HEK293 (cell line): ENCODE results near the gene FCRL1.

Experiments used
- CTCF ChIA-PET: fragments of 350-600 bp; formaldehyde crosslinking; extraction: SDS; loops from one replicate; lab custom pipeline; 2021; ENCODE audit warnings: antibody characterized with exemption; lab: Yijun Ruan, JAX
- POLR2A ChIA-PET: fragments of 300-600 bp; formaldehyde crosslinking; extraction: SDS; loops from one replicate; lab custom pipeline; 2020; ENCODE audit warnings: antibody characterized with exemption, inconsistent platforms; lab: Yijun Ruan, JAX
- H3K27ac ChIP-seq: fragments of 200-500 bp; sonication (Bioruptor generic); 2 replicates; pipeline ENCODE4 v1.5.1; 2014; ENCODE audit warnings: low read depth, low read length, control low read depth, inconsistent platforms; ENCODE audit errors: extremely low read depth
- H3K36me3 ChIP-seq, 2 experiments: fragments of 200-500 bp in 1 of 2; sonication (Bioruptor generic) in 1 of 2; 1 replicate in 1 of 2; 2 replicates in 1 of 2; pipeline ENCODE4 v1.5.1; 2014 to 2017; ENCODE audit warnings: inconsistent platforms in 2 of 2, low read length in 2 of 2; ENCODE audit not compliant: control insufficient read depth in 2 of 2, insufficient read depth in 1 of 2
- H3K4me1 ChIP-seq: fragments of 200-500 bp; sonication (Bioruptor generic); 2 replicates; pipeline ENCODE4 v1.5.1; 2014; ENCODE audit warnings: mild to moderate bottlenecking, low read length, inconsistent platforms; ENCODE audit not compliant: control insufficient read depth, insufficient read depth
- H3K4me3 ChIP-seq: 2 replicates; pipeline ENCODE4 v1.5.1; 2011; ENCODE audit warnings: low read depth, mild to moderate bottlenecking, control low read depth, low read length, moderate library complexity
- H3K9me3 ChIP-seq: fragments of 200-500 bp; sonication (Bioruptor generic); 2 replicates; pipeline ENCODE4 v1.5.1; 2014; ENCODE audit warnings: low read depth, low read length, inconsistent platforms; ENCODE audit not compliant: control insufficient read depth, insufficient read depth
- IKZF3 ChIP-seq: fragments of 450-650 bp; IDR thresholded peaks from 2 replicates; pipeline ENCODE4 v1.5.0; 2018; ENCODE audit warnings: missing biosample characterization, mild to moderate bottlenecking, missing genetic modification characterization, moderate library complexity
- KLF10 ChIP-seq: fragments of 450-650 bp; IDR thresholded peaks from 2 replicates; pipeline ENCODE4 v1.5.1; 2018; ENCODE audit warnings: missing biosample characterization, mild to moderate bottlenecking, missing genetic modification characterization
- KLF16 ChIP-seq: fragments of 450-650 bp; formaldehyde crosslinking; IDR thresholded peaks from 2 replicates; pipeline ENCODE4 v1.5.1; 2017; ENCODE audit warnings: missing biosample characterization, missing genetic modification characterization
- KLF7 ChIP-seq: fragments of 450-650 bp; formaldehyde crosslinking; IDR thresholded peaks from 2 replicates; pipeline ENCODE4 v1.5.1; 2016; ENCODE audit warnings: missing biosample characterization, missing genetic modification characterization, borderline replicate concordance
- SCRT1 ChIP-seq: fragments of 450-650 bp; formaldehyde crosslinking; IDR thresholded peaks from 2 replicates; pipeline ENCODE4 v1.5.1; 2016; ENCODE audit warnings: missing biosample characterization, missing genetic modification characterization, borderline replicate concordance
- TRIM28 ChIP-seq: IDR thresholded peaks from 2 replicates; pipeline ENCODE4 v1.6.1; 2011; ENCODE audit warnings: low read length, control low read depth, borderline replicate concordance
- ZBTB17 ChIP-seq: fragments of 450-650 bp; formaldehyde crosslinking; IDR thresholded peaks from 2 replicates; pipeline ENCODE4 v1.5.1; 2016; ENCODE audit warnings: missing biosample characterization, missing genetic modification characterization
- ZFP69B ChIP-seq: fragments of 450-650 bp; formaldehyde crosslinking; IDR thresholded peaks from 2 replicates; pipeline ENCODE4 v1.5.1; 2016; ENCODE audit warnings: missing biosample characterization, missing genetic modification characterization
- ZNF114 ChIP-seq: fragments of 450-650 bp; formaldehyde crosslinking; IDR thresholded peaks from 2 replicates; pipeline ENCODE4 v1.5.0; 2017; ENCODE audit warnings: missing biosample characterization, missing genetic modification characterization
- ZNF121 ChIP-seq: fragments of 450-650 bp; formaldehyde crosslinking; IDR thresholded peaks from 2 replicates; pipeline ENCODE4 v1.5.1; 2016; ENCODE audit warnings: missing biosample characterization, missing genetic modification characterization
- ZNF2 ChIP-seq: fragments of 450-650 bp; formaldehyde crosslinking; IDR thresholded peaks from 2 replicates; pipeline ENCODE4 v1.5.1; 2016; ENCODE audit warnings: missing biosample characterization, missing genetic modification characterization
- ZNF214 ChIP-seq: fragments of 450-650 bp; formaldehyde crosslinking; IDR thresholded peaks from 2 replicates; pipeline ENCODE4 v1.5.1; 2017; ENCODE audit warnings: missing biosample characterization, mild to moderate bottlenecking, missing genetic modification characterization, borderline replicate concordance
- ZNF280D ChIP-seq: fragments of 450-650 bp; formaldehyde crosslinking; IDR thresholded peaks from 2 replicates; pipeline ENCODE4 v1.5.1; 2016; ENCODE audit warnings: missing biosample characterization, missing genetic modification characterization
- ZNF302 ChIP-seq: fragments of 450-650 bp; formaldehyde crosslinking; IDR thresholded peaks from 2 replicates; pipeline ENCODE4 v1.5.1; 2016; ENCODE audit warnings: missing biosample characterization, missing genetic modification characterization, low read depth
- ZNF354C ChIP-seq: fragments of 450-650 bp; formaldehyde crosslinking; IDR thresholded peaks from 2 replicates; pipeline ENCODE4 v1.5.1; 2016; ENCODE audit warnings: missing biosample characterization, missing genetic modification characterization, low read depth, borderline replicate concordance
- ZNF366 ChIP-seq: fragments of 450-650 bp; formaldehyde crosslinking; conservative IDR thresholded peaks from 2 replicates; pipeline ENCODE4 v1.5.1; 2016; ENCODE audit warnings: missing biosample characterization, missing genetic modification characterization
- ZNF433 ChIP-seq: fragments of 450-650 bp; formaldehyde crosslinking; IDR thresholded peaks from 2 replicates; pipeline ENCODE4 v1.5.1; 2016; ENCODE audit warnings: missing biosample characterization, missing genetic modification characterization, low read depth
- ZNF585B ChIP-seq: fragments of 450-650 bp; formaldehyde crosslinking; IDR thresholded peaks from 2 replicates; pipeline ENCODE4 v1.5.1; 2016; ENCODE audit warnings: missing biosample characterization, missing genetic modification characterization
- ZNF624 ChIP-seq: fragments of 450-650 bp; formaldehyde crosslinking; IDR thresholded peaks from 2 replicates; pipeline ENCODE4 v1.5.1; 2017; ENCODE audit warnings: missing biosample characterization, missing genetic modification characterization
- TF ChIP-seq, protein P1 (sequence below): fragments of 450-650 bp; formaldehyde crosslinking; IDR thresholded peaks from 2 replicates; pipeline ENCODE4 v1.5.1; 2016; ENCODE audit warnings: missing biosample characterization, missing genetic modification characterization, borderline replicate concordance

FCRL1 gene

GRCh38 chr1:157758018-157758417 lies 61.9 kb downstream of the FCRL1 start:
- H3K36me3 ChIP-seq = no peaks in the 10 kb centered on the region
- H3K9me3 ChIP-seq = no peaks in the 10 kb centered on the region
- H3K4me3 ChIP-seq = no peak overlapping the region
- ChIA-PET POLR2A (no interaction called here), CTCF (no interaction called here)
- H3K27ac ChIP-seq = no peak overlapping the region
- no peak for TF ChIP-seq SCRT1 (tag by site-specific recombination)
- no peak for TF ChIP-seq ZFP69B
- TF ChIP-seq ZNF214 = no peak
- TF ChIP-seq KLF16 (tag by site-specific recombination) = no peak
- TF ChIP-seq ZNF354C = no peak
- TF ChIP-seq TRIM28 = no peak
- TF ChIP-seq KLF10 (tag by site-specific recombination) = no peak
- no peaks in the 10 kb centered on the region for H3K4me1 ChIP-seq

GRCh38 chr1:157753611-157754010 lies 66.3 kb downstream of the FCRL1 start:
- Histone ChIP-seq H3K4me1 (no peaks in the 10 kb centered on the region), H3K4me3 (no peak overlapping the region), H3K9me3 (no peaks in the 10 kb centered on the region), H3K27ac (no peak overlapping the region), H3K36me3 (no peaks in the 10 kb centered on the region)
- ChIA-PET POLR2A (no interaction called here), CTCF (interaction anchor here (0.5 kb wide), 1 partner anchor 20 kb away, joined by 3 read pairs; no protein-coding TSS in a partner anchor)
- TF ChIP-seq ZNF280D (tag by site-specific recombination) (no peak), ZBTB17 (tag by site-specific recombination) (no peak), TRIM28 (no peak), ZNF121 (tag by site-specific recombination) (no peak), IKZF3 (no peak)

DNA sequence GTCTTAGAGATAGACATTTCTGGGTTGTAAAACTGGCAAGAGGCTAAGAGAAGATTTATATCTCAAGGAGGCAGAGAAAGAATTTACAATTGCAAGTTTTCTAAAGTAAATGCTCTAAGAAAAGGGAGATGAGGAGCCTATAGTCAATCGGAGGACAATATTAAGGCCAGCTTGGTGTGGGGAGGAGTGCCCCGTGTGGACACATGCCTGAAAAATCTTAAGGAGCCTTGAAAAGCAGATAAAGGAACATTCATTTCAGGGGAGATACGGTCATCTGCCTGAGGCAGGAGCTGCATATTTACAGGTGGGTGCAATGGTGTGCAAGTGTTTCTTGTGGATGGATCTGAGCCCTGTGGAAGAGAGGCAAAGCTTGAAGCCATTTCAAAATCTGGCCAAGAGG lies 68.6 kb downstream of the FCRL1 start:
- no peak overlapping the region for H3K27ac ChIP-seq

More for the DNA sequence above, 68.6 kb downstream of the FCRL1 start:
- Histone ChIP-seq H3K9me3 (no peaks in the 10 kb centered on the region), H3K4me1 (no peaks in the 10 kb centered on the region), H3K36me3 (no peaks in the 10 kb centered on the region), H3K4me3 (no peak overlapping the region)
- TF ChIP-seq ZNF585B (no peak), ZNF433 (no peak), ZNF624 (tag by site-specific recombination) (no peak), ZNF366 (tag by site-specific recombination) (no peak), ZNF114 (tag by site-specific recombination) (no peak), ZNF302 (tag by site-specific recombination) (no peak), ZNF2 (no peak), KLF7 (tag by site-specific recombination) (no peak), ZNF121 (tag by site-specific recombination) (no peak)
- TF ChIP-seq, protein P1, sequence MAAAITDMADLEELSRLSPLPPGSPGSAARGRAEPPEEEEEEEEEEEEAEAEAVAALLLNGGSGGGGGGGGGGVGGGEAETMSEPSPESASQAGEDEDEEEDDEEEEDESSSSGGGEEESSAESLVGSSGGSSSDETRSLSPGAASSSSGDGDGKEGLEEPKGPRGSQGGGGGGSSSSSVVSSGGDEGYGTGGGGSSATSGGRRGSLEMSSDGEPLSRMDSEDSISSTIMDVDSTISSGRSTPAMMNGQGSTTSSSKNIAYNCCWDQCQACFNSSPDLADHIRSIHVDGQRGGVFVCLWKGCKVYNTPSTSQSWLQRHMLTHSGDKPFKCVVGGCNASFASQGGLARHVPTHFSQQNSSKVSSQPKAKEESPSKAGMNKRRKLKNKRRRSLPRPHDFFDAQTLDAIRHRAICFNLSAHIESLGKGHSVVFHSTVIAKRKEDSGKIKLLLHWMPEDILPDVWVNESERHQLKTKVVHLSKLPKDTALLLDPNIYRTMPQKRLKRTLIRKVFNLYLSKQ (tag by site-specific recombination) = no peak
- POLR2A ChIA-PET = no interaction called here
- CTCF ChIA-PET = interaction anchor here (0.8 to 1.5 kb wide), 2 partner anchors 11 to 18 kb away, joined by 3 read pairs; no protein-coding TSS in a partner anchor
